HG03139 (cell line): Measurements from ENCODE around the gene NFIC.

Experiments used
- ATAC-seq: cut with Tn5 transposase; IDR thresholded peaks from one replicate; pipeline ENCODE4 v1.9.1; 2021; ENCODE audit not compliant: unreplicated experiment

The NFIC gene

DNA sequence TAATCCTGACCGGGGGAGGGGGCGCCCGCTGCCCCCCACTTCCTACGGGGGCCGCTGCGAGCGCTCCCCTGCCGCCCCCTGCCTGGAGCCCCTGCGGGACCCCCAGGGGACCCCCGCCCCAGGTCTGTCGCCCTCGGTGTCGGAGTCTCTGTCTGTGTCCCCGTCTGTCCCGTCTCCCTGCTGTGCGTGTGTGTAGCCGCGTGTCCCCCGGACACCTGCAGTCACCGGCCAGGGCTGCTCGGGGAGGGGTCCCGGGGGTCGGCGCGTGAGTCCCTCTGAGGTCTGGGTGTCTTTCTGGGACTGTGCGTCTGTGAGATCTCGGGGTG lies 7.7 kb upstream of the NFIC start:
- no peak for ATAC-seq

GRCh38 chr19:3359015-3359918 lies 7.1 kb upstream of the NFIC start:
- no peak for ATAC-seq

DNA sequence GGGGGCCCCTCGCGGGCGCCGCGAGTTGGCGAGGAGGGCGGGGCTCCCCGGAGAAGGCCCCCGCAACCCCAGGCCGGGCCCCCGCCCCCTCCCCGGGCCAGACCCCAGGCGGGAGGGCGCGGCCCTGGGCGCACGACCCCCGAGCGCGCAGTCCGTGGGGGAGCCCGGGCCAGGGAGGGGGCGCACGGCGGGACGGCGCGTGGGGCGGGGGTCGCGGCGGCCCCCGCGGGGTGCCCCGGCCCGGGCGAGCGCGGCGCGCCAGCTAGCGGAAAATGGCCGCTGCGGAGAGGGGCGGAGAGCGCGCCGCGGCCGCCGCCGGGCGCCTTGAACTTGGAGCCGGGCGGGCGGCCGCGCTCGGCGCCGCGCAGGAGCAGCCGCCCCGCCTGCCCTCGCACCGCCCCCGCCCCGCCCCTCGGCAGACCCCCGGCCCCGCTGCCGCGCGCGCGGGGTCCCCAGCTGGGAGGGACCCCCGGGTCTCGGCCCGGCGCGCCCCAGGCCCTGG lies 6.4 kb upstream of the NFIC start:
- no peak for ATAC-seq

GRCh38 chr19:3360421-3361383 lies 5.7 kb upstream of the NFIC start:
- ATAC-seq, result no peak

DNA sequence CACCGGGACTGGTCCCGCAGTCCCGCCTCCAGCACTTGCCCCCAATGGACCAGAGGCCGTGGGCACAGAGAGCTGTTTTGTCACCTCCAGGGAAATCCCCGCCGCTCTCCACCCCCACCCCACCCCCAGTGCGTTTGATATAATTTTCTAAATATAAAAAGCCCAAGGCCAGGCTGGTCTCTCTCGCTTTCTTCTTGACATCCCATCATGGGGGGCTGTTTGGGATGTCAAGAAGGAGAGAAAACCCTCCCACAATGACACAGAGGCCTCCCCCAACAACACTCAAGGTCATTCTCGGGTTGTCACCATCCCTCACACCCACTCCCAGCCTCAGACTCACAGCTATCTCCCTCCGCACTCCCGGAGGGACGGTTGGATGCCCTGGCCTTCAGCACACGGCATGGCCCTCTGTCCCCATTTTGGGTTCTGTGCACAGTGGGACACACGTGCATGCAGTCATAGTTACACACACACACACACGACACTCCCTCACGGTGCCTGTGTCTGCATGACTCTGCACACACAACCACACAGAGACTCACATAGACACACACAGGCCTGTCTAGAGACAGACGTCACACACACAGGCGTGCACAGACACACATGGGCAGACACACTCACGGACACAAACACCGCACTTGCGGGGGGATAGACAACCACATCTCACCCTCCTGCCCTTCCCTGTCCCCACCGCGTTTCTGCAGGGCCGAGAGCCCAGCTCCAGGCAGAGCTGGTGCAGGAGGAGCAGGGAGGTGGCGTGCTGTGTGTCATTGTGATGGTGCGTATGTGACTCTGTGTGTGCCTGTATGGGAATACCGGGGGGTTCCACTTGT lies 4.8 kb upstream of the NFIC start:
- no peak for ATAC-seq

GRCh38 chr19:3362217-3362906 lies 4.0 kb upstream of the NFIC start:
- no peak for ATAC-seq

DNA sequence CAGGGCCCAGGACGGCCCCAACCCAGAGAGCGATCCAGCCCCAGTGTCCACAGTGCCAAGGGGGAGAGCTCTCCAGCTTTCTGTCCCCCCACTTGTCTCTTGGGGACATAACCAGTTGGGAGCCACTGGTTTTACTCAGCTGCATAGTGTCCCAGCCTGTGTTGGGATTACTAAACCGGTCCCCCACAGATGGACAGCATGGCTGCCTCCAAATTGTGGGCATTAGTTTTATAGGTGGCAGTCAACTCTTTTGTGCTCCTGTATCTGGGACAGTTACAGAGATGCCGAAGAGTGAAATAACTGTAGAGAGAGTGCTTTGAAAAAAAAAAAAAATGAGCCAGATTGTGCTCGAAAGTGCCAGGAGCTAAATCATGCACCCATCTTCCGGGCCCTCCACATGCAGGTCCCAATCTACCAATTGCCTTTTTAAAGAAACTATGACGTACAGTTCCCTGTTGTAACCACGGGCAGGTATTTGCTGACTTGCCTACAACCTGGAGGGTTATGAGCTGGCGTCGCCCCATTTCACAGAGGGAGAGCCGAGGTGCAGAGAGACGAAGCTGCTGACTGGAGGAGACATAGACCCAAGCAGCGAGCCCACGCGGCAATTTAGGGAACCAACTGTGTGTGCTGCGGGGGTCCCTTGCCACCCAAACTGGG lies 2.4 kb upstream of the NFIC start:
- ATAC-seq, result no peak

DNA sequence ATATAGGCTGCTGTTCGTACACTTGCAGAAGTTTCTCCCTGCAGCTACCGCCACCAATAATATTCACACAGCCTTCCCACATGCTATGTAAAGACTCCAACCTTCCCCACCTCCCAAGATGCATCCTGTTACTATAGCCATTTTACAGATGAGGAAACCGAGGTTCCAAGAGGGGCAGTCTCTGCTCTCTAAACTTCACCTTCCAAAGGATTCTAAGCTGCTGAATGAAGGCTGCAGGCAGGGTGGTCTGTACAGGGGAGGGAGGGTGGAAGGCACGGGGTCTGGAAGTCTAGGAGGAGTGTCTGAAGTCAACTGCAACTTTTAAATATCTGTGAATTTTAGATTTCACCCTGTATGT lies 1.9 kb upstream of the NFIC start:
- no peak for ATAC-seq

DNA sequence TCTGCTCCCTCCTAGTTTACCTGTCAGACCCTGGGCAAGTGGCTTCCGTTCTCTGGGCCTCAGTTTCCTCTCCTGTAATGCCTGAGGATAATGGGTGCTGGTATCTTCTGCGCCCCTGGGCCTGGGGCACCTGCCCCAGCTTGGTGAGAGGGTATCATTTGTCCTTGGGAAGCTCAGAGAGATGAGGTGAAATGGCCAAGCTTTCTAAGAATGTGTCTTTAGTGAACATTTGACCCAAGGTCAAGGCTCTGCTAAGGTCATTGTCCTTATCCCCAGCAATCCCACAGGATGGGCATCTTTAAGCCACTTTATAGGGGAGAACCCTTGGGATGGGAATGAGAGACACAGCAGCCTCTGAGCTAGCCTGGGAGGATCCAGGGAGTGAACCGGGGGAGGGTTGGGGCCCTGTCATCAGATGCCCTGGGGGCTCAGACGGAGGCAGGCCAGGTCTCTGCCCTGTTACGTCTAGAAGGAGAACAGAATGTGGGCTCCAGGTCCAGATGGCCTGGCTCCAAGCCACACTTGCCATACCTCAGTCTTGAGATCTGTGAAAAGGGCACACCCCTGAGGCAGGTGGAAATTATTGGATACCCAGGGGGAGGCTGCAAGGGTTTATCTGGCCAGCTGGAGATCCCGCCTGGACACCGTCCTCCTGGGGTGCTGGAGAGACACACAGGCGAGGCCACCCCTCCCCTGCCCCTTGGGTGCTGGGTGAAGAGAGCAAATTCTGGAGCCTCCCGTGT lies 1.1 kb upstream of the NFIC start:
- ATAC-seq, result no peak

- no peak for ATAC-seq
Observed at GRCh38 chr19:3366753-3367627, 607 bp downstream of the NFIC start.

DNA sequence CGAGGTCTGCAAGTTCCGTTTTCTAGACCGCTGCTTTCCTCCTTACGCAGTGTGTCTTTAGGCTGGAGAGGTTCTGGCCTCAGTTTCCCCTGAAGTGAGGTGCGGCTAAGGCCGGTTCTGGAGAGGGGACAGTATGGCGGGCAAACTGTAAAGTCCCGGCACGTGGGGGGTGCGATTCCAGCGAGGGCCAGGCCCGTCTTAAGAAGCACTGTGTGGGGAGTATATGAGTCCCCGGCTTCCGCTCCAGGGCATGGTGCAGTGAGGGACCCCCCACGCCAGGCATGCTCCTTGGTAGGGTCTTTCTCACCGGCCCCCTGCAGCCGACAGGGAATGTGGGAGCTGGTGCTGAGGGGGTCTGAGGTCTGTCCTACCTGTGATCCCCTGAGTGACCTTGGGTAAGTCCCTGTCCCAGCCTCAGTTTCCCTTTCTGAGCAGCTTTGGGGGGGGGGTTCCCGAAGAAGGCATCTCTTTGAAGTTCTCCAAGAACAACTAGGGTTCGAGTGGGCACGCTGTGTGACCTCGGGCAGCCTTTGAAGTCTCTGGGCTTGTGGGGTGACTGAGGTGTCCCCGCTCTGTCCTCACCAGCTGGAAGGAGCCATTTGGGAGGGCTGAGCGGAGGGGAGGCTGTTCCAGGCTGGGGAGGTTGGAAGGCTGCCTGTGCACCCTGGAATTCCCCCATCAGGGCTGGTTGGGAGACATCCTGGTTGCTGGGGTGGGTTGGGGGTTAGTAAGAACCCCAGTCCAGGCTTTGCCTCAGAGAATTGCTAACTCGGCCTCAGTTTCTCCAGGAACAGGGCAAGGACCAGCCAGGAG lies 1.5 kb downstream of the NFIC start:
- ATAC-seq, result no peak

DNA sequence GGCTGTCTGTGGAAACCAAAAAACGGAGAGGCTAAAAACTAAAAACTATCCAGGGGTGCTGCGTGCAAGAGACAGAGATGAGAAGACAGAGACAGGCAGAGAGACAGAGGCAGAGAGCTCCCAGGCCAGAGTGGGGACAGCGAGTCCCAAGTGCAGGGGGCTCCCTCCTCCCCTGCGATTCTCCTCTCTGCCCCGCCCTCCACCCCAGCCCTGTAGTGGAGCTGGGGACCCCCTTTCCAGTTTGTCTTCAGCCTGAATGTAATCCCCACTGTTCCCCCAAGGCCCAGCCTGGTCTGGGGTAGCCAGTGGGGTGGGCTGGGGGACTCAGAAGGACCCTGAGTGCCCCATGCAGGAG lies 2.0 kb downstream of the NFIC start:
- ATAC-seq, result no peak

GRCh38 chr19:3368848-3369336 lies 2.5 kb downstream of the NFIC start:
- ATAC-seq, result no peak

DNA sequence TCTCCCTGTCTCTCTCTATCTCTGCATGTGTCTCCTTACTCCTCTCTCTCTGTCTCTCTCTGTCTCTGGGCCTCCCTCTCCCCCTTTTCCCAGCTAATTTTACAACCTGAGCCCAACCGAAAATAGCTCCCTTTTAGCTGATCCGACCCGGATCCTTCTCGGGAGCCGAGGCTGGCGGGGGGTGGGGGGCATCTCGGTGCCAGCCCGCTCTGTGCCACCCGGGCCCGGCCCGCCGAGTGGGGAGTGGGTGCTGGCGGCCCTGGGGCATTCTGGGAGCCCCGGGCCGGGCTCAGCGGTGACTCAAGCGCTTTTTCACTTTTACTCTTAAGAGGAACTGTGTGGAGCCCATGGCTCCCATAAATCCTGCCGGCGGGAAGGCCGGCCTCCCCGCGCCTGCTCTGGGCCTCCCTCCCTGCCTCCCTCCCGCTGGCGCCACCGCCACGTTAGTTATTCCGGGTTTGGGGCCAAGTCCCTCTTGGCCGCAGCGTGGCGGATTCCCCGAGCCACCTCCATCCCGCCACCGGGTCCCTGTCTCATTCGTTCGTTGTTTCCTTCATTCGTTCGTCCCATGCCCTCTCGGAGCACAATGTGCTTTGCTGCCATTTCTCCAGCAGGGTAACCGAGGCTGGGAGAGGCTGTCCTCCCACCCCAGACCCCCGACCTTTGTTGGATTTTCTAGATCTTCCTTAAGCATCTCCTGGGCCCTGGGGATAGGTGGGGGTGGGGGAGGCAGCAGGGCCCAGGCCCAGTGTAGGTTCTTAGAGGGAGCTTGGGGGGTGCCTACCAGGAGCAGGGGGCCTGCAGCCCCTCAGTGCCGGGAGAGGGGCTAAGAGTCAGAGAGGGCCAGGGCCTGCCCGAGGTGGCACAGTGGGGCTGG lies 3.2 kb downstream of the NFIC start:
- no peak for ATAC-seq

DNA sequence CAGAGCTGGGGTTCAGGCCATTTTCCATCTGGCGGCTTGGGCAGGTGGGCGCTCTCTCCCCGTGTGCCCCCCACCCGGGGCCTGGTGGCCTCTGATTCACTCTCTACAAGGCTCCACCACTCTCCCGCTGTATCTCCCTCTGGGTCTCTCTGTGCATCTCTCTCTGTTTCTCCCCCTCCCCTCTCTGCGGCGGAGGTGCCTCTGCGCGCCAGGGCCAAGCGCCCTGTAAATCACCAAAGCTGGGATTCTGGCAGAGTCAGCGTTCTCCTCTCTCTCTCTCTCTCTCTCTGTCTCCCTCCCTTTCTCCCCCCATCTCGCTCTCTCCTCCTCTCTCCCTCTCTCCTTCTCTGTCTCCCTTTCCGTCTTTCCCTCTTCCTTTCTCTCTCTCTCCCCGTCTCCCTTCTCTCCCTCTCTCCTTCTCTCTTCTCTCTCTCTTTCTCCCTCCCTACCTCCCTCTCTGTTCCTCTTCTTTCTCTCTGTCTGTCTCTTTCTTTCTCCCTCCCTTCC lies 3.9 kb downstream of the NFIC start:
- ATAC-seq, result no peak
